Adrenal gland (tissue), 12 donors: ENCODE results near the gene ZMYND8. TPM values are rescaled to one million over a fixed set of nuclear protein-coding genes. Genes with fewer than 3 reads are reported as not detected.
A peak's percentile ranks its signal among the peaks of the same experiment; 100 is the strongest.

ENCODE experiments used
- DNase-seq, 7 donors: peaks; one replicate each; pipeline ENCODE4 v3.0.0-alpha.2; 2019 to 2020
- H3K27ac ChIP-seq, 5 donors: fragments of 200-600 bp; sonication (generic) in 4 of 5; 1 replicate in 3 of 5; 2 replicates in 2 of 5; pipeline versions ENCODE4 v1.5.1 to v1.8.0; 2016 to 2020; ENCODE audit warnings: mild to moderate bottlenecking in 1 of 5
- H3K27me3 ChIP-seq: fragments of 200-600 bp; 2 replicates; pipeline ENCODE4 v1.8.0; 2021
- H3K36me3 ChIP-seq, 2 donors: fragments of 200-600 bp; replicated peaks in 1 of 2; 1 replicate in 1 of 2; 2 replicates in 1 of 2; pipeline versions ENCODE4 v1.5.1 to v1.8.0; 2018 to 2022
- H3K4me1 ChIP-seq, 2 donors: fragments of 200-600 bp; replicated peaks in 1 of 2; 1 replicate in 1 of 2; 2 replicates in 1 of 2; pipeline versions ENCODE4 v1.5.1 to v1.8.0; 2018 to 2021
- H3K4me3 ChIP-seq, 4 donors: fragments of 200-600 bp; sonication (generic) in 3 of 4; one replicate each; pipeline ENCODE4 v1.5.1; 2016 to 2018
- H3K9me3 ChIP-seq, 3 donors: fragments of 200-600 bp; sonication (generic) in 1 of 3; replicated peaks in 1 of 3; 1 replicate in 2 of 3; 2 replicates in 1 of 3; pipeline versions ENCODE4 v1.5.1 to v1.8.0; 2016 to 2021
- CTCF ChIP-seq, 6 experiments: fragments of 450-650 bp in 4 of 6; fragments of 200-600 bp in 2 of 6; sonication (generic) in 1 of 6; IDR thresholded peaks; 1 replicate in 5 of 6; 2 replicates in 1 of 6; pipeline versions ENCODE4 v1.5.1 to v1.8.0; 2016 to 2021; ENCODE audit warnings: antibody characterized with exemption in 6 of 6, mild to moderate bottlenecking in 2 of 6, moderate library complexity in 1 of 6
- POLR2A ChIP-seq, 2 donors: fragments of 450-650 bp; IDR thresholded peaks; one replicate each; pipeline ENCODE4 v1.6.1; 2017; ENCODE audit warnings: antibody characterized with exemption in 2 of 2, mild to moderate bottlenecking in 2 of 2, moderate library complexity in 1 of 2
- WGBS, 4 donors: extraction: QIAGEN DNeasy Blood & Tissue Kit in 2 of 4; methylation state at CpG; one replicate each; pipeline versions ENCODE4 v1.1.5 to v1.1.7; 2013 to 2017; 5-methylcytosine and 5-hydroxymethylcytosine counted together
- intact Hi-C, 2 donors: fragments of 100-400 bp; cut with DNase I; formaldehyde crosslinking; loops; one replicate each; pipeline versions ENCODE4 v1.14.1 to v1.15.0; 2022 to 2023
- polyA plus RNA-seq, 3 donors: library from polyadenylated mRNA; stranded (reverse); fragments of 200-250 nt in 2 of 3; fragments of 350-450 nt in 1 of 3; fragmentation: Illumina TruSeq in 1 of 3; extraction: RNeasy Lipid Tissue Mini Kit (QIAGEN cat#74804) in 1 of 3; gene quantifications; one replicate each; pipeline ENCODE4 v1.2.3, GENCODE V29; 2013 to 2014
- total RNA-seq, 9 donors: library from RNA; depleted of rRNA in 4 of 9; stranded (reverse); fragments of >200 nt in 4 of 9; fragments of 120-200 nt in 1 of 9; fragmentation: NEBNext Ultra II Directional in 1 of 9; extraction: Animal tissue kit (Norgen Biotek cat#: 25700) in 1 of 9; gene quantifications; one replicate each; pipeline versions ENCODE4 v1.1.0 to v1.2.4, GENCODE V29; 2013 to 2023
- donor health status: healthy with polysubstance abuse.
- donor health status: Bipolar disorder and iron deficiency.
- donor health status: DM: yes; HTN: yes; CAD: no.
- donor health status: DM: no; HTN: no; CAD: no.
- donor health status: DM: no; HTN: no; CAD: no.
- donor health status: DM: yes; HTN: yes; CAD: no.

ZMYND8 gene
- total and polyA plus RNA-seq, 12 donors, result 37.0 to 116 (median 67.2) TPM

- DNase-seq, result no peak
- WGBS, 4 donors, result 41 to 48% (median 45%) methylated on average over 15 to 17 of the region's 17 CpGs
- intact Hi-C loops, result loop anchor here in 1 of 2 donors (5.0 kb wide), 1 partner anchor 38 kb away; the partner anchor contains the start of gene ZMYND8
- Histone ChIP-seq H3K4me1 (peaks cover 62 to 79% of the 10 kb centered on the region in 2 donors), H3K4me3 (peak overlapping the region in 1 of 4 donors; percentile 36), H3K27me3 (no peaks in the 10 kb centered on the region), H3K36me3 (no peaks in the 10 kb centered on the region), H3K27ac (peak overlapping the region; percentile 88 to 97 (median 97)), H3K9me3 (no peaks in the 10 kb centered on the region)
- TF ChIP-seq CTCF (IDR thresholded peaks at IDR 0.05) (no peak), POLR2A (IDR thresholded peaks at IDR 0.05) (no peak)
Observed at GRCh38 chr20:47319517-47320252, 36.8 kb downstream of the ZMYND8 start.

- TF ChIP-seq POLR2A (IDR thresholded peaks at IDR 0.05) (peak; percentile 1 to 77), CTCF (IDR thresholded peaks at IDR 0.05) (no peak)
- no peaks in the 10 kb centered on the region for H3K27me3 ChIP-seq
- WGBS, 4 donors, result 2 to 5% (median 4%) methylated on average over 28 of the region's 28 CpGs
- H3K4me3 ChIP-seq, result peak overlapping the region in 1 of 4 donors; percentile 36
- no peaks in the 10 kb centered on the region for H3K9me3 ChIP-seq
- intact Hi-C loops, result loop anchor here in 1 of 2 donors (5.0 kb wide), 1 partner anchor 38 kb away; the partner anchor contains the start of gene ZMYND8
- H3K4me1 ChIP-seq, result peaks cover 62 to 78% of the 10 kb centered on the region in 2 donors
- H3K27ac ChIP-seq, result peak overlapping the region; percentile 88 to 97 (median 97)
- peak; percentile 78 to 96 (median 92) for DNase-seq
- H3K36me3 ChIP-seq, result no peaks in the 10 kb centered on the region
Observed at GRCh38 chr20:47318586-47319516, 37.6 kb downstream of the ZMYND8 start.

- TF ChIP-seq POLR2A (IDR thresholded peaks at IDR 0.05) (no peak), CTCF (IDR thresholded peaks at IDR 0.05) (no peak)
- Histone ChIP-seq H3K9me3 (no peaks in the 10 kb centered on the region), H3K36me3 (no peaks in the 10 kb centered on the region), H3K27ac (peak overlapping the region; percentile 88 to 97 (median 97)), H3K4me3 (peak overlapping the region in 1 of 4 donors; percentile 8), H3K27me3 (no peaks in the 10 kb centered on the region), H3K4me1 (peaks cover 59 to 74% of the 10 kb centered on the region in 2 donors)
- 14 to 26% (median 21%) methylated on average over 7 of the region's 7 CpGs for WGBS, 4 donors
- DNase-seq, result peak in 2 of 7 donors; percentile 66 to 70
- intact Hi-C loops, result loop anchor here in 1 of 2 donors (5.0 kb wide), 1 partner anchor 39 kb away; the partner anchor contains the start of gene ZMYND8
Observed at GRCh38 chr20:47318027-47318585, 38.4 kb downstream of the ZMYND8 start.
